Caco-2 (cell line): Measurements from ENCODE around the gene GOLGA5. TPM values are rescaled to one million over a fixed set of nuclear protein-coding genes. Genes with fewer than 3 reads are reported as not detected.

ENCODE experiments used
- BruUV-seq: library from RNA; stranded (reverse); fragments of 400-500 nt; replicated peaks from 2 replicates; lab custom pipeline; 2021; lab: Mats Ljungman, UMichigan
- CTCF ChIA-PET: fragments of 300-600 bp; sonication (Branson Sonifier 250); formaldehyde crosslinking; loops from one replicate; lab custom pipeline; 2022; ENCODE audit warnings: antibody characterized with exemption; lab: Charles Lee
- POLR2A ChIA-PET: fragments of 300-600 bp; sonication (Branson Sonifier 250); formaldehyde crosslinking; loops from one replicate; lab custom pipeline; 2022; ENCODE audit warnings: antibody characterized with exemption; lab: Charles Lee
- DNase-seq, 2 experiments: peaks; one replicate each; pipeline versions ENCODE4 v3.0.0 to v3.0.0-alpha.2; 2020 to 2022
- H3K27me3 ChIP-seq: replicated peaks from 2 replicates; pipeline ENCODE4 v1.6.0; 2011; ENCODE audit warnings: low read length; ENCODE audit not compliant: control insufficient read depth, insufficient read depth
- H3K36me3 ChIP-seq: 2 replicates; pipeline ENCODE4 v1.5.1; 2011; ENCODE audit warnings: low read length; ENCODE audit not compliant: control insufficient read depth, insufficient read depth
- H3K4me1 ChIP-seq: fragments of 250-450 bp; sonication (Bioruptor Pico); 2 replicates; pipeline ENCODE4 v1.5.1; 2020; ENCODE audit warnings: mild to moderate bottlenecking
- H3K4me3 ChIP-seq: 2 replicates; pipeline ENCODE4 v1.5.1; 2011; ENCODE audit warnings: low read depth, mild to moderate bottlenecking, control low read depth, low read length
- H3K9me3 ChIP-seq: fragments of 250-450 bp; sonication (Bioruptor Pico); 2 replicates; pipeline ENCODE4 v1.5.1; 2020; ENCODE audit warnings: mild to moderate bottlenecking, moderate library complexity
- H3K27ac Mint-ChIP-seq: one replicate; pipeline ENCODE4 v1.8.0; 2022; ENCODE audit warnings: mixed read lengths; ENCODE audit not compliant: unreplicated experiment
- H3K27me3 Mint-ChIP-seq: one replicate; pipeline ENCODE4 v1.8.0; 2022; ENCODE audit warnings: mixed read lengths; ENCODE audit not compliant: insufficient read depth, unreplicated experiment
- H3K36me3 Mint-ChIP-seq: one replicate; pipeline ENCODE4 v1.8.0; 2022; ENCODE audit warnings: mild to moderate bottlenecking, mixed read lengths; ENCODE audit not compliant: insufficient read depth, unreplicated experiment
- H3K4me1 Mint-ChIP-seq: one replicate; pipeline ENCODE4 v1.8.0; 2022; ENCODE audit warnings: low read depth, mixed read lengths; ENCODE audit not compliant: unreplicated experiment
- H3K4me3 Mint-ChIP-seq: one replicate; pipeline ENCODE4 v1.8.0; 2022; ENCODE audit warnings: mild to moderate bottlenecking, moderate library complexity, mixed read lengths; ENCODE audit not compliant: unreplicated experiment
- H3K9me3 Mint-ChIP-seq: one replicate; pipeline ENCODE4 v1.8.0; 2022; ENCODE audit warnings: mixed read lengths; ENCODE audit not compliant: unreplicated experiment
- intact Hi-C: fragments of 100-400 bp; cut with micrococcal nuclease; formaldehyde crosslinking; loops from one replicate; pipeline ENCODE4 v1.10.0; 2022; ENCODE audit not compliant: unreplicated experiment
- total RNA-seq: library from RNA; stranded (reverse); gene quantifications from 2 replicates; pipeline ENCODE4 v1.2.3, GENCODE V29; 2022
- TF ChIP-seq, protein P1 (sequence below), 2 experiments: fragments of 200-600 bp in 1 of 2; IDR thresholded peaks; 1 replicate in 1 of 2; 2 replicates in 1 of 2; pipeline versions ENCODE4 v1.5.1 to v1.8.0; 2011 to 2022; ENCODE audit warnings: antibody characterized with exemption in 1 of 2, control low read depth in 1 of 2, inconsistent platforms in 1 of 2, low read depth in 1 of 2, low read length in 1 of 2, mild to moderate bottlenecking in 1 of 2, moderate library complexity in 1 of 2; ENCODE audit not compliant: insufficient read depth in 1 of 2, severe bottlenecking in 1 of 2, unreplicated experiment in 1 of 2

Gene GOLGA5
- total RNA-seq, 1 experiment from 2014 or later = 33.1 TPM

DNA sequence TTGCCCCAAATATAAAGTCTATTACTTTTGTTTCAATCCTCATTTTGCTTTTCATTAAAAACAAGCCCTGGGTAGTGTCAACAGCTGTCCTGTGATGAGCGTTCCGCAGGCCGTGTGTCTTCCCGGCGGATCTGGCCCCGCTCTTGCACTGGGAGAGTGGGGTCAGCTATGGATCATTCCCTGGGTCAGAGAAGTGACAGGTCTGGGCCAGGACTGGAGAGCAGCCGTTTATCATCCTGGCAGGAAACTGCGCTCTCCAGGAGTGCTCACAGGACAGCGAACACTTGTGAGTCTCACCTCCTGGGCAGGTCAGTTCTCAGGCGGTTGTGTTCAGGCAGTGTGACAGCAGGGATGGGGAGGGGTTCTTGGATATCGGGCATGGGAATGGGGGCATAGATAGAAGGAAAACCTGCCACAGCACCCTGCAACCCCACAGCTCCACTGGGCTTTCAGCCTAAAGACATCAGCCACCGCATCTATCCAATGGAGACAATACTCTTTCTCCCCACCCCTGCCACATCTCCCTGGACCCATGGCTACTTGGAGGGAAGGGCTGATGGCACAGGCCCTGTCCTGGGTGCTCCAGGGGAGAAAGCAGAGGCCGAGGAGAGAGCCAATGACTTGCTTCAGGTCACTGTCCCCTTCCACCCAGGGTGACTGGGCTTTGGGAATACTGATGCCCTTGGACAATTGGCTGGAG is 81.0 kb downstream of the GOLGA5 start:
- Mint-ChIP-seq H3K4me3 (no peak overlapping the region), H3K36me3 (no peaks in the 10 kb centered on the region), H3K27me3 (peaks cover 23% of the 10 kb centered on the region), H3K4me1 (no peaks in the 10 kb centered on the region), H3K27ac (no peak overlapping the region), H3K9me3 (no peaks in the 10 kb centered on the region)
- H3K4me1 ChIP-seq = no peaks in the 10 kb centered on the region
- intact Hi-C loops = no loop called here
- no peaks in the 10 kb centered on the region for H3K36me3 ChIP-seq
- no peaks in the 10 kb centered on the region for H3K9me3 ChIP-seq
- no TSS peak for BruUV-seq
- DNase-seq = no peak
- no peaks in the 10 kb centered on the region; the same call in 1 of the 2 replicates for H3K27me3 ChIP-seq
- TF ChIP-seq, protein P1, sequence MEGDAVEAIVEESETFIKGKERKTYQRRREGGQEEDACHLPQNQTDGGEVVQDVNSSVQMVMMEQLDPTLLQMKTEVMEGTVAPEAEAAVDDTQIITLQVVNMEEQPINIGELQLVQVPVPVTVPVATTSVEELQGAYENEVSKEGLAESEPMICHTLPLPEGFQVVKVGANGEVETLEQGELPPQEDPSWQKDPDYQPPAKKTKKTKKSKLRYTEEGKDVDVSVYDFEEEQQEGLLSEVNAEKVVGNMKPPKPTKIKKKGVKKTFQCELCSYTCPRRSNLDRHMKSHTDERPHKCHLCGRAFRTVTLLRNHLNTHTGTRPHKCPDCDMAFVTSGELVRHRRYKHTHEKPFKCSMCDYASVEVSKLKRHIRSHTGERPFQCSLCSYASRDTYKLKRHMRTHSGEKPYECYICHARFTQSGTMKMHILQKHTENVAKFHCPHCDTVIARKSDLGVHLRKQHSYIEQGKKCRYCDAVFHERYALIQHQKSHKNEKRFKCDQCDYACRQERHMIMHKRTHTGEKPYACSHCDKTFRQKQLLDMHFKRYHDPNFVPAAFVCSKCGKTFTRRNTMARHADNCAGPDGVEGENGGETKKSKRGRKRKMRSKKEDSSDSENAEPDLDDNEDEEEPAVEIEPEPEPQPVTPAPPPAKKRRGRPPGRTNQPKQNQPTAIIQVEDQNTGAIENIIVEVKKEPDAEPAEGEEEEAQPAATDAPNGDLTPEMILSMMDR (IDR thresholded peaks at IDR 0.05; ENCODE audit: insufficient read depth in 1 of 2, low read depth in 1 of 2, low read length in 1 of 2, severe bottlenecking in 1 of 2, unreplicated experiment in 1 of 2) = no peak
- no peak overlapping the region for H3K4me3 ChIP-seq
- ChIA-PET CTCF (no interaction called here), POLR2A (no interaction called here)

GRCh38 chr14:92877757-92878431 is 83.8 kb downstream of the GOLGA5 start:
- no peak overlapping the region for H3K27ac Mint-ChIP-seq
- CTCF ChIA-PET = no interaction called here
- Histone ChIP-seq H3K9me3 (no peaks in the 10 kb centered on the region), H3K4me3 (no peak overlapping the region), H3K4me1 (no peaks in the 10 kb centered on the region), H3K27me3 (no peaks in the 10 kb centered on the region; the same call in 1 of the 2 replicates), H3K36me3 (no peaks in the 10 kb centered on the region)
- intact Hi-C loops = no loop called here
- H3K4me3 Mint-ChIP-seq = no peak overlapping the region
- TF ChIP-seq, protein P1 (IDR thresholded peaks at IDR 0.05; ENCODE audit: insufficient read depth in 1 of 2, low read depth in 1 of 2, low read length in 1 of 2, severe bottlenecking in 1 of 2, unreplicated experiment in 1 of 2) = no peak
- H3K9me3 Mint-ChIP-seq = no peaks in the 10 kb centered on the region
- no peaks in the 10 kb centered on the region for H3K4me1 Mint-ChIP-seq
- BruUV-seq = no TSS peak
- POLR2A ChIA-PET = no interaction called here
- H3K27me3 Mint-ChIP-seq = peaks cover 30% of the 10 kb centered on the region
- H3K36me3 Mint-ChIP-seq = no peaks in the 10 kb centered on the region
- no peak for DNase-seq

- peaks cover 28% of the 10 kb centered on the region for H3K27me3 Mint-ChIP-seq
- no peak overlapping the region for H3K27ac Mint-ChIP-seq
- CTCF ChIA-PET = interaction anchor here (0.7 to 1.4 kb wide), 6 partner anchors 58 to 339 kb away, joined by 3 to 5 read pairs (median 4); partner anchors contain the start of genes LYSET and MOAP1
- no peak for DNase-seq
- no peak overlapping the region for H3K4me3 Mint-ChIP-seq
- H3K4me1 Mint-ChIP-seq = no peaks in the 10 kb centered on the region
- H3K36me3 Mint-ChIP-seq = no peaks in the 10 kb centered on the region
- H3K9me3 ChIP-seq = no peaks in the 10 kb centered on the region
- POLR2A ChIA-PET = no interaction called here
- intact Hi-C loops = loop anchor here (1.0 kb wide), 1 partner anchor 259 kb away; no protein-coding TSS in a partner anchor
- no peaks in the 10 kb centered on the region for H3K9me3 Mint-ChIP-seq
- H3K36me3 ChIP-seq = no peaks in the 10 kb centered on the region
- no peaks in the 10 kb centered on the region for H3K4me1 ChIP-seq
- H3K27me3 ChIP-seq = no peaks in the 10 kb centered on the region; the same call in 1 of the 2 replicates
- TF ChIP-seq, protein P1 (IDR thresholded peaks at IDR 0.05; ENCODE audit: insufficient read depth in 1 of 2, low read depth in 1 of 2, low read length in 1 of 2, severe bottlenecking in 1 of 2, unreplicated experiment in 1 of 2) = no peak
- no TSS peak for BruUV-seq
- H3K4me3 ChIP-seq = no peak overlapping the region
Measured at GRCh38 chr14:92880351-92880750, 86.2 kb downstream of the GOLGA5 start.
